Measurements from ENCODE around the gene KCNJ11.

DNA sequence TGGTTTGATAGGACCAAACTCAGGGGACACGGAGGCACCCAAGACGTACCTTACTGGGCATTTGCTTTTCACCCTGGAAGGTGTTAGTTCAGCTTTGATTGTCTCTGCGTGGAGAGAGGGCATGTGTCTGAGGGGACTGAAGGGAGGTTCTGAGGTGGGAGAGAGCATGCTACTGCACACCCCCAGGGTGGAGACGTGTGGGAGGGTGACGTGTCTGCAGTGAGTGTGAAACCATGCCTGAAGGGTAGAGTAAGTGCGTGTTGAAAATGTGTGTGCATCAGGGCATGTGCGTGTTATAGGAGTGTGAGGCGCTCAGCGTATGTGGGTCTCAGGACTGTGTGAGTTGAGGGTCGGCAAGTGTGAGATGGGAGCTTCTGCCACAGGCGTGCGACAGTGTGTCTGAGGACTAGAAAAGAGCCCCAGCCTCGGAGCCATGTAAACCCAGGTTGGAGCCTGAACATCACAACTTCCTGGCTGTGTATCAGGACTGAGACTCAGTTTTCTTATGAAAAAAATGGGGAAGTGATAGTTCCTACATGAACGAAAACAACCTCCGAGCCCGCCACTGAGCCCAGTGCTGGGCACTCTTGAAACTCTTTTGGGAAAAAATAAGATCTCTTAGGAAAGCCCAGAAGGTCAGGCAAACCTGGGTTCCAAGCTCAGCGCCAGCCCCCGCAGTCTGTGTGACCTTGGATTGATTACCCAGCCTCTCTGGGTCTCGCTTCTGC lies 11.8 kb upstream of the KCNJ11 start:
- TF ChIP-seq, protein P1, sequence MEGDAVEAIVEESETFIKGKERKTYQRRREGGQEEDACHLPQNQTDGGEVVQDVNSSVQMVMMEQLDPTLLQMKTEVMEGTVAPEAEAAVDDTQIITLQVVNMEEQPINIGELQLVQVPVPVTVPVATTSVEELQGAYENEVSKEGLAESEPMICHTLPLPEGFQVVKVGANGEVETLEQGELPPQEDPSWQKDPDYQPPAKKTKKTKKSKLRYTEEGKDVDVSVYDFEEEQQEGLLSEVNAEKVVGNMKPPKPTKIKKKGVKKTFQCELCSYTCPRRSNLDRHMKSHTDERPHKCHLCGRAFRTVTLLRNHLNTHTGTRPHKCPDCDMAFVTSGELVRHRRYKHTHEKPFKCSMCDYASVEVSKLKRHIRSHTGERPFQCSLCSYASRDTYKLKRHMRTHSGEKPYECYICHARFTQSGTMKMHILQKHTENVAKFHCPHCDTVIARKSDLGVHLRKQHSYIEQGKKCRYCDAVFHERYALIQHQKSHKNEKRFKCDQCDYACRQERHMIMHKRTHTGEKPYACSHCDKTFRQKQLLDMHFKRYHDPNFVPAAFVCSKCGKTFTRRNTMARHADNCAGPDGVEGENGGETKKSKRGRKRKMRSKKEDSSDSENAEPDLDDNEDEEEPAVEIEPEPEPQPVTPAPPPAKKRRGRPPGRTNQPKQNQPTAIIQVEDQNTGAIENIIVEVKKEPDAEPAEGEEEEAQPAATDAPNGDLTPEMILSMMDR (conservative IDR thresholded peaks at IDR 0.05) = no peak
- TF ChIP-seq ZFX (IDR thresholded peaks at IDR 0.05) = no peak

Data from C4-2B (cell line).